GM23338 (cell line): ENCODE measurements around the gene AP3D1. TPM values are rescaled to one million over a fixed set of nuclear protein-coding genes. Genes with fewer than 3 reads are reported as not detected.

Experiments used
- CREB1 ChIP-seq: fragments of 250-450 bp; sonication (Bioruptor Pico); IDR thresholded peaks from 2 replicates; pipeline ENCODE4 v1.5.0; 2020; ENCODE audit warnings: low read depth, mild to moderate bottlenecking, moderate library complexity
- EZH2 ChIP-seq: fragments of 200-600 bp; sonication (generic); IDR thresholded peaks from one replicate; pipeline ENCODE4 v1.8.0; 2017; ENCODE audit warnings: antibody characterized with exemption, mild to moderate bottlenecking, low read depth; ENCODE audit not compliant: unreplicated experiment
- POLR2AphosphoS5 ChIP-seq: IDR thresholded peaks from 2 replicates; pipeline ENCODE4 v1.6.1; 2016; ENCODE audit warnings: antibody characterized with exemption, low read depth
- REST ChIP-seq: IDR thresholded peaks from one replicate; pipeline ENCODE4 v1.6.1; 2018; ENCODE audit warnings: antibody characterized with exemption; ENCODE audit not compliant: unreplicated experiment
- ZNF462 ChIP-seq: fragments of 250-450 bp; sonication (Bioruptor Pico); IDR thresholded peaks from 2 replicates; pipeline ENCODE4 v1.5.0; 2020; ENCODE audit warnings: mild to moderate bottlenecking, moderate library complexity
- polyA plus RNA-seq: library from polyadenylated mRNA; unstranded; fragments of >200 nt; fragmentation: Nextera tagmentation; extraction: Ambion mirVana; gene quantifications from 2 replicates; pipeline ENCODE4 v1.2.1, GENCODE V29; 2016
- total RNA-seq: library from RNA; depleted of rRNA; stranded (reverse); fragments of >200 nt; shearing (Covaris generic); gene quantifications from 2 replicates; pipeline ENCODE4 v1.2.3, GENCODE V29; 2014

The AP3D1 gene
- total and polyA plus RNA-seq, 2 experiments from 2014 or later: 101 to 236 TPM

- TF ChIP-seq REST (no peak), CREB1 (no peak), ZNF462 (CRISPR knock-in tag) (no peak), POLR2AphosphoS5 (no peak), EZH2 (no peak)
Observed at GRCh38 chr19:2129892-2130770, 21.2 kb downstream of the AP3D1 start (continued).
